Stimulated activated CD4-positive, alpha-beta T cell treated with anti-CD3 and anti-CD28 coated beads, TNF-alpha, amount 100 ng/mL, for 24 hours (primary cell): ENCODE results near the gene FNBP1.
"Not testable (repeated sequence)": the region's sequence is repeated elsewhere in the genome, so short reads cannot be mapped to it uniquely, and the experiment has no call there.

Experiments
- DNase-seq, 3 experiments: peaks; one replicate each; pipeline ENCODE4 v3.0.0-alpha.2; 2020; ENCODE audit warnings: low read depth in 3 of 3

Gene FNBP1

DNA sequence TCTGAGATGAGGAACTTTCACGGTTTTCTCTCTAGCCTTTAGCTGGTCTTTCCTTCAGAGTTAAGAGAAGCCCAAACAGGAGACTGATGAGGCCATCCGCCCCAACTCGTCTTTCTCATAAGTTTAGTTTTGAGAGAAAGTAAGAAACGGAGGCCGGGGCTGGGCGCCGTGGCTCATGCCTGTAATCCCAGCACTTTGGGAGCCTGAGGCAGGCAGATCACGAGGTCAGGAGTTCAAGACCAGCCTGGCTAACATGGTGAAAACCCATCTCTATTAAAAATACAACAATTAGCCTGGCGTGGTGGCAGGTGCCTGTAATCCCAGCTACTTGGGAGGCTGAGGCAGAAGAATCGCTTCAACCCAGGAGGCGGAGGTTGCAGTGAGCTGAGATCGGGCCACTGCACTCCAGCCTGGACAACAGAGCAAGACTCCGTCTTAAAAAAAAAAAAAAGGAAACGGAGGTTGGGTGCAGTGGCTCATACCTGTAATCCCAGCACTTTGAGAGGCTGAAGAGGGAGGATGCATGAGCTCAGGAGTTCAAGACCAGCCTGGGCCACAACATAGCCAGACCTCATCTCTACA, 152.2 kb downstream of the FNBP1 start:
- DNase-seq: not testable (repeated sequence)

DNA sequence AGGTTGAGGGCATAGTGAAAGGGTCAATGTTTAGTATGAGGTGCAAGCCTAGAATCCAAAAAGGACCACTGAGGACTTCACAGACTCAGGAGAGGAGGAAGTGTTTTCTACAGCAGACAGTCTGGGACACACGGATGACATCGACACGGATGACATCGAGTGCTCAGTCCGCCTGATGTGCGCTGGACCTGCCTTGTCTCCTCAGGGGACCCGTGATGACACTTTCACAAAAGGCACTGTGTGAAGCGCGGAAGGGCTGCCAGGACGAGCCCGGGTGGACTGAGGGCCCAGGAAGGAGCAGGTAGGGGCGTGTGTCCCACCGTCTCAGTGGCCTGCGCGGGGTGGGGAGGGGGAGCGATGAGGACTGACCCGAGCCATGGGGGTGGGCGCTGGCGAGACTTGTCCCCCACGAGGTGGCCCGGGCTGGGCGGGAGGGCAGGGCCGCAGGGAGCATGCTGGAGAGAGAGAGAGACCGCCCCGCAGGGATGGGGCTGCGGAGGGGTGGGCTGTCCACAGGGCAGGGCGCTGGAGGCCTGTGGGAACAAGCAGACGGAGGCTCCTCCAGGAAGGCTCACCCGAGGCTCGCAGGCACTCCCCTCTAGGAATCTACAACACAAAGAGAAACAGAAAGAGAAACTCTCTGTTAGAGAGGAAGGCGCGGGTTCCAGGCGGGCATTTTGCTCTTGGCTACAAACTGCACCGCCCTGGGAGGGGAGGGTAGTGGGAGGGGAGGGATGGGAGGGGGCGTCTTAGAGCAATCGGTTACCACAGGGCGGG, 152.9 kb downstream of the FNBP1 start:
- DNase-seq: peak in 2 of 3 experiments; percentile 66 to 85

DNA sequence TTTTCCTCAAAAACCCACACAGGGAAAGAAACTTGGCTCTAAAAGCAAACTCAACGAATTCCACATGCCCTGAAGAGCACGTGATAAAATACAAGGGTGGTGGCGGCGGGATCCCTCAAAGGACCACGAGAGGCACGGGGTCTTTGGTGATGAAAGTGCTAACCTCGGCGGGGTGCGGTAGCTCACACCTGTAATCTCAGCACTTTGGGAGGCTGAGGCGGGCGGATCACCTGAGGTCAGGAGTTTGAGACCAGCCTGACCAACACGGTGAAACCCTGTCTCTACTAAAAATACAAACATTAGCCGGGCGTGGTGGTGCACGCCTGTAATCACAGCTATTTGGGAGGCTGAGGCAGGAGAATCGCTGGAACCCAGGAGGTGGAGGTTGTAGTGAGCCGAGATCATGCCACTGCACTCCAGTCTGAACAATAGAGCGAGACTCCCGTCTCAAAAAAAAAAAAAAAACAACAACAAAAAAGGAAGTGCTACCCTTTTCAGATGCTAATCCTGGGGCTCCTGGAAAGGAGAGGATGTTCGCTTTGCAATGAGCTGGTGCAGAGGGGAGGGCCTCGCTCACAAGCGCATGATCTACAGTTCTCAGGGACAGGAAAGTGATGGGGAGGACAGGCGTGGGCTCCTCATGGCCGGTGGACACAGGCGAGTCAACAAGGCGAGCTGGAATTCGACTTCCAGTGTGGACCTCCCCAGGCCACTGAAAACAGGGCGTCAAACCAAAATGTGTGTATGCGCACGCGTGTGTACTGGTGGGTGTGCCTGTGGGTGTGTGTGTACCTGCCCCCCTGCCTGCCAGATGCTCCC, 153.7 kb downstream of the FNBP1 start:
- peak in 1 of 3 experiments; percentile 24 for DNase-seq

DNA sequence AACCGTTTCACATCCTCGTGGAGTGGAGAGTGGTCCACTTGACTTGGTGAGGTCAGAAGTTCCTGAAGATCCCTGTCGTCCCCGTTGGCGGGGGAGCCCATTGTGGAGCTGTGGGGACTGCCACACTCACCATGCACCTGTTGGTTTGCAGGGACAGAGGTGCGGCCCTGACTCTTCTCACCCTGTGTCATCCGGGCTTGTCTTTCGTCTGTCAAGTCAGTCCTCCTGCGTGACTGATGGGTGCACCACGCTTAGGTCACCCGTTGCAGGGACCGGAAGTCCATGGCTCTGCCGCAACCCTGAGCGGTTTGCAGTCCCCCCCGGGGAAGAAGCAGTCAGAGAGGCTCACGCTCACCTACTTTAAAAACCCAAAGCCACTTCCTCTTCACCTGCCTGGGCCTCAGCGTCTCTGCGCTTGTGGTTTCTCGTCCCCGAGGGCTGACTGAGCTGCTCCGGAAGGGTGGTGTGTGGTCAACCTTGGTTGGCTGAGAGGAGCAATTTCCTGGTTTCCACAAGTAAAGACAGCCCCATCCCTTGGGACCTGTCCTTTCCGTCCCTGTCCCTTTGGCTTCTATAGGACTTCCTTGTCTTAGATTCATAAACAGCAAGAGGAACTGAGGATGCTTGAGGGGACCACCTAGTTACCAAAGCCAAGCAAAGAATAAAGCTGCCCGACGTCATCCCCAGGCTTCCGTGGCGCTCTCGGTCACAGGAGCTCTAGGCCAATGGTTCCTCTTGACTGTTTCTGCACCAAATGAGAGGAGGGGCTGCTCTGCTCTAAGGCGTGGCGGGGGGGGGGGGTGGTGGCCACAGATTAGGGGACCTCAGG, 154.5 kb downstream of the FNBP1 start:
- DNase-seq: peak; percentile 73 to 90 (median 84)

DNA sequence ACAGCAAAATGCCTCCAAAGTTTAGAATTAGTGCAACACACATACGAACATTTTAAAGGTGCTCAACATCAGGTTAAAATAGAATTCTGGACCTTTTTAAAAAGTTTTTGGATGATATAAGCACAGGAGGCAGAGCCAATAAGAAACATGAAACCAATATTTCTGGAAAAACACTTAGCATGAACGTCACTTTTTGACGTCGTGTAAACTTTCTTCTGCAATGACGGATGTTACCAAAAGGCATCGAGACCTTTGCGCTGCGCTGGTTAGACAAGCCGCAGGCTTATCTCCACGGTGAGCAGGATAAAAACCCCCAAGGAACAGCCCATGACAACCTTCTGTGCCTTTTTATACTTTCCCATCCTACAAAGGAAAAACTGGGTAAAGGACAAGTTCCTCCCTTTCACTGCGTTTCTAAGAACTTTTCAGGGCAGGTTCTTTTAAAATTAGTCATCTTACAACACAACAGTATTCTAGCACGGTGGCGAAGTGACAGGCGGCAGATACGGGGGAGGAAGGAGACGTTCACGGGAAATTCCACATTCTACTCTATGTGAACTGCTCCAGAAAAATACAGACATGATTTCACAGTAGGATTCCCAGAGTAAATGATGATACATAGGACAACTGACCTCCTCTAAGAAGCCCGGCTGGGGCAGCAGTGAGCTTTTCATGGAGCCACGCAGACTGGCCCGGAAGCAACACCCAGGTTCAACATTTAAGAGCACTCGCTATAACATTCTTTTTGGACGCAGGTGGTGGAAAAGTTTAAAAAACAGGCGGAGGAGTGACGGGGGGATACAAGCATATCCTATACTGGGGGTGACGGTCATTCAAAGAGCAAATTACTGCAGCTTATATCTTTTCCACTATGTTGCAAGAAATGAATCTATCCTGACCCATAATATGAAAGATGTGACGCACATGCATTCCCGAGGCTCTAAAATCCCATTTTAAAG, 155.4 kb downstream of the FNBP1 start:
- peak in 1 of 3 experiments; percentile 60 for DNase-seq

DNA sequence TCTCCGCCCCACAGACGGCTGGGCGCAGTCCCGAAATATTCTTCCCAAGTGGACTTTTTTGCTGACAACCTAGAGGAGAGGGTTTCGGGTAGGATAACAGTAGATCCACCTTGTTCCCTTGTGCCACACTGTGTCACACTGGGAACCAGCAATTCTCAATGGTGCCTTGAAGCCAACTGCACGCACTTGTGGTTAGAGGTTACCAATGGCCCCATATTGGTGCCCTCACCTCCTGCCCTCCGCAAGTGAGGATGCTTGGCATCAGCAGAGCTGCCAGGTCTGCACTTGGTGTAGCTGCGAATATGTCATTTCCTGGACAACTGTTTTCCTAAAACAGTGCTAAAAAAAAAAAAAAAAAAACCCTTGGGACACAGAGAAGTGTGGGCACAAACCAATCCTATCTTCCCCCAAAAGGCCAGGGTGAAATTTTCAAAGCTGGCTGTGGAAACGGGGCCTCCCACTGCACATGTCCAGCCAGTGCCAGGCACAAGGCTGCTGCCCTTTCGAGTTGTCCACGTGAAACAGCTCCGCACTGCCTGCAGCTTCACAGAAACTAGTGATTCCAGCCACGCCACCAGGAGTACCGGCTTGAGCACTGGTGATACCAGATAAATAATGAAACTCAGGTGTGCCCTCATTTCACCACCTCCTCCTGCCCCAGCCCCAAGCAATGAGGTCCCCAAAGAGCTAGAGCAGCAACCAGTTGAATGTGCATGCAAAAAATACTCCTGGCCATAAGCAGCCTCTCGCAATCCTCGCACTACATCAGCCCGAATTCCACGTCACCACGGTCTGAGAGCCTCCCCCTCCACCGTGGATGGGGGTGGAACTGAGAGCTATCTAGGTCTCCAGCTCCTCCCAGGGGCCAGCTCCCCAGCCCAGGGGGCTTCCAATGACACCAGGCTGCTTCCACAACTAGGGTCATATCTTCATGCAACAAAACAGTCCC, 156.5 kb downstream of the FNBP1 start:
- peak in 1 of 3 experiments; percentile 59 for DNase-seq

DNA sequence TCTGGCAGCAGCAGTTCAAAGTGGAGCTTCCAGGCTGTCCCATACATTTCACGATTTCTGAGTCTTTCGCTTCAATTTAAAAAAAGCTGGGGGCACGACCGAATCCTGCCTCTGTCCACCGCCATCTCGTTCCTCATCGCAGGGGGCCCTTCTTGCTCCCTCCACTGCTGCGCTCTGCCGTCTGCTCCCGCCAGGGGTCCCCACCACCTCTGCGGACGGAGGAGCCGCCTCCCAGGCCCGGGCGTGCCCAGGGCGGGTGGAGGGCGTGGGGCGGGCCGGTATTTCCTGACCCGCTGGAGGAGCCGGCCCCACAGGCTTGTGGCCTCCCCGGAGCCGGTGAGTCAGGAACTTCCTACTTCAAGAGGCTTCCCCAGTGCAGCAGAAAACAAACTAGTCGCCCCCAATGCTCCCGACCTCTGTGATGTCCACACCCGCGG, 157.3 kb downstream of the FNBP1 start:
- DNase-seq: peak; percentile 82 to 93 (median 84)

DNA sequence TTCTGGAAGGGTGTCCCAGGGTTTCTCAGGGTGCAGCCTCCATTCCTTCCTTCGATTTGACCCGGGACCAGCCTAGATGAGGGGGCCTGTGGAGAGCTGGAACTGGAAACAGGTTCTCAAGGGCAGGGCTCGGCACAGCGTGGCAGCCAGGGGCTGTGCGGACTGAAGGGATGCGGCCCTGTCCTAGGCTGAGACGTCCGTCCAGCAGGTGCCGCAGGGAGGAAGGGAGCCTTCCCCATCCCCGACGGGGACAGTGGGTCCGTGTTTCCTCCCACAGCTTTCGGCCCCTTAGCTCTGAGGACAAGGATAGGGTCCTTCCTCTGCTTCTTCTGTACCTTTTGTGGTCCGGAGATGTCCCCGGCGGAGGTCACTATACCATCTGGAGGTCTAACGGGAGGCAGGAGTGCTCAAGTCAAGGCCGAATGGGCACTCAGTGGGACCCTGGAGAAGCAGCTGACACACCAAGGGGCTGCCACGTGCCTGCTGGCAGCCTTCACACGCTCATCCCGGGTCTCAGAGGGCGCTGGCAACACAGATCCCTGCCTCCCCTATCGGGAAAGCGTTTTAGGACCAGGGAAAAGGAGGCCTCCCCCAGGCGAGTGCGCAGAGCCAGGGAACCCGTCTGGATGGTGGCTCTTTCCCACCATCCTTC, 157.8 kb downstream of the FNBP1 start:
- peak in 1 of 3 experiments; percentile 40 for DNase-seq

DNA sequence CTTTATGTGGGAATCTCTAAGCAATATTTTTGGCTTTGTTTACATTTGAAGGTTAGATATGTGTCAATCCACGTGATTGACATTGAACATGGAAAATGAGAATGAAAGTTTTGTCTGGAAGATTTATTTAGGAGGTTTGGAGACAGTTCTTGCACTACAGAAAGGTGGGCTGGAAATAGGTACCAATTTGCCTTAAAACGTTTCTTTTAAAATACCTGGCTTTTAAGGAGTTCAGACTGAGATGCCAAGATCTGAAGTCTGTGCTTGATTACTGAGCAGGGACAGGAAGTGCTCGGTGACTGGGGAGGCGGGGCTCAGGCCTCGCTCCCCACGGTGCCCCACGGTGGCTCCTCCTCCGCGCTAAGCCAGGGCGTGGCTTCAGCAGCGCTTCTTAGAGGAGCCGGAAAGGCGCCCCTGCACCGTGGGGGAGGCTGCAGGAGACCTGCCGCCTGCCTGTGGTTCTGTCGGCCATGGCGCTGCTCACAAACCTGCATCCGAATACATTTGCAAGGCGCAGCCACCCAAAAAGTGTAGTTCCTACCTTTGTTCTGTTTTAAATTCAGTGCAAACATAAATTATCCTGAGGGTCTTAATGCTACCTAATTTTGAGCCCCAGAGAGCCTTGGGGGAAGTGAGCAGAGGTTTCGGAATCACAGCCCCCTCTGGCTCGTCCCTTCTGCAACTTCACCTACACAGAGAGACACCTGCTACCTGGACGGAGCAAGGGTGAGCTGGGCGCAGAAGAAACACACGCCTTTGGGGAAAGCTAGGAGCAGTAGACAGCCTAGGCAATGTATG, 158.6 kb downstream of the FNBP1 start:
- DNase-seq: peak; percentile 90 to 98 (median 91)

DNA sequence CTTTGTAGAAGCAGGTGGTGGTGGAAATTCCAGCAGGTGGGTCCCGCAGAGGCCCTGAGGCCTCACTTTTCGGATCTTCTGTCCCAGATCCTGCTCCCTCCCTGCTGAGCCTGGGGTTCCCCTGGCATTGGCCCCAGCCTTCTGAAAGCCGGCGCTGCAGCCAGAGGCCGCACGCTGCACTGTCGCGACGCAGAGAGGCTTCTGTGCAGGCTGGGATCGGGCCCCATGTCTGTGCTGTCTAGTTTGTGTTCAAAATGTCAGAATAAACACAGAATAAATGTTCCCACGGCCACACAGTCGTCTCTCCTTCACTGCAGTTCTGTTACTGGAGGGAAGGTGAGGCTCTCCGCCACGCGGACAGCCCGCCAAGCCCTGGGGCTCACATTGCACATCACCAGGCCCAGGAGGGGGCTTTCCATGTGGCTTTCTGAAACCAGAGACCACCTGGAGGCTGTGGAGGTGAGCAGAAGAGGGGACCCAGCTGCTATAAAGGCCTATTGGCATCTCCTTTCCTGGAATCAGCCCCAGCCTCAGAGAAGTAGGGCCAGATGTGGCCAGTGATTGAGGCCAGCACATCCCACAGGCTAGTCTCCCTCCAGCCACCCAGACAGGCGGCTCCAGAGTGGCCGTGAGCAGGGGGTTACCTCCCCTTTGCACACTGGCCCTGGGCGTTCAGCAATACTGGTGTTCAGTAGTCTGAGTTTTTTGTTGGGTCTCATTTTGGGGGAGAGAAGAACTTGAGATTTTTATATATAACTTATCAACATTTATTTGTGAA, 161.3 kb downstream of the FNBP1 start:
- no peak for DNase-seq

DNA sequence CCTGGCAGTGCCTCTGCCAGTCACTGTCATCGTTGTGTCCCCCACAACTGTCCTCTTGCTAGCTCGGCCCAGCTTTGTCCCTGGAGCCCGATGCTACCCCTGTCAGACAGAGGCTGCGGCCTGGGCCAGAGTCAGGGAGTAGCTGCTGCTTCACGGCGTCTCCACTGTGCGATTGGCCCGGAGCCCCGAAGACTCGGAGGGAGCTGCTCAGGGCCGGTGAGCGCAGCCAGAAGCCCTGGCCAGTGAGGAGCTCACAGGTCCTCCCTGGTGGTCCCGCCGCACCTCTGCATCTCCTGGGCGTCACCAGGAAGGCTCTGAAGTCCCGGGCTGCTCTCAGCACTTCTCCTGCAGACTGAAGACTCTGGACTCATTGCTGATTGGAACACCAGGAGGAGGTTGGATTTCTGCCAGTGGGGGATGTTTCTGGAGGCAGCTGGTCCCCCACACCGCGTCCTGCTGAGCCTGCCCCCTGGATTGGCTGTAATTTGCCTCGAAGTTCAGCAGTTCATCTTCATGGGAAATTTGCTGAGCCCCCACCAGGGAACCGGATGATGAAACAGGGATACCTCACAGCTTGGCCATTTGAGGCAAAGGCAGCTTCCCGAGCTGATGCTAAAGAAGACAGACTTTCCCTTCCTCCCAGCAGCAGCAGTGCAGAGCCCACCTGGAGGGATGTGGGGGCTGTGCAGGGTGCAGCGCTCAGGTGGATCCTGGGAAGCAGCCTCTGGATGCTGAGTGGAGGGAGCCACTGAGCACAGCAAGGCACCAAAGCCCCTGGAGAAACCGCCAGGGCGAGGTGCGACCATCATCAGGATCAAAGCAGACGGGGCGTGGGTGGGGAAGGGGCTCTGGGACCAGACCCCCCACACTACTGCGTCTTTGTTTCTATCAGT, 162.1 kb downstream of the FNBP1 start:
- DNase-seq: no peak

DNA sequence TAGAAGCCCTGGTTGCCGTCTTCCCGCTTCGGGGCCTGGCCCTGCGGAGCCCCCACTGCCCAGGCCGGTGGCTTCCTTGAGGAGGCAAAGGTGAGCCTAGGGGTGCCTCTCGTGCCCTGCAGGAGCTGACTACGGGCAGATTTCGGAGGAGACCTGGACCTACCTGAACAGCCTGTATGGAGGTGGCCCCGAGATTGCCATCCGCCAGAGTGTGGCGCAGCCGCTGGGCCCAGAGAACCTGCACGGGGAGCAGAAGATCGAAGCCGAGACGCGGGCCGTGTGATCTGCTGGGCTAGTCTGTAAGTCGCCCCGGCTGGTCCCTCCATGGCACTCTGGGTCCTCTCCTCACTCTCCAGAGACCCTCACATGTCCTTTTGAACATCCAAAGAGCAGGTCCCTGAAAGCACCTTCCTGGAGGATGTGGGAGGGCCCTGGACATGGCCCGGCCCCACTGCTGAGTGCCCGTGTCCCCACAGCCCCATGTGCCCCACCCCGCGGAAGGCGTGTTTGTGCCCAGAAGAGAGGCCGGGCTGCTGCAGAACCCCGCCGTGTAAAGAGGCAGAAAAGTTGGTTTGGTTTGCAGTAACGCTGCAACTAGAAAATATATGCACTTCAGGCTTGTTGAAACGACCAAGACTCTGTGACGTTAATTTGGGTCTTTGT, 162.9 kb downstream of the FNBP1 start:
- no peak for DNase-seq

DNA sequence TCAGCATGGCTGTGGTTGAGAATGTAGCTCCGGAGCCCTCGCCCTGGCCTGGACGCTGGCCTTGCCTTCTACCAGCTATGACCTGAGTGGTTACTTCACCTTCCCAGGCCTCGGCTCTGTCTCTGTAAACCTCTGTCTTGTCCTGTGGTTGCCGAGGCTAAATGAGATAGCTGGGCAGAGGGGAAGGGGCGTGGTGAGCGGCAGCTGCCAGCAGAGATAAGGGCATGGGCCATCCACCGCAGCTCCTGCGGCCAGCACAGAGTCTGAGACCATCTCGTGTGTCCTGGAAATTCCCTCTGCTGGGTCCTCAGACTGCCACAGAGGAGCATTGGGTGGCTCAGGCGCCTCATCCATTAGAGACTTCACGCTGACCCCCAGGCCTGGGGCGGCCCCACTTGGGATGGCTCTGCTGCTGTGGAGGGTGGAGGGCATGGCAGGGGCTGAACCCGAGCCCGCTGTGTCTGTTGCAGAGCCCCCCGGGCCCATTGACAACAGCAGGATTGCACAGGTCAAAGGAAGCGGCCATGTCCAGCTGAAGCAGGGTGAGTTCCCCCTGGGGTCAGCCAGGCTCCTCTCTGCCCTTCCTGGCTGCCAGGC, 163.8 kb downstream of the FNBP1 start:
- no peak for DNase-seq

DNA sequence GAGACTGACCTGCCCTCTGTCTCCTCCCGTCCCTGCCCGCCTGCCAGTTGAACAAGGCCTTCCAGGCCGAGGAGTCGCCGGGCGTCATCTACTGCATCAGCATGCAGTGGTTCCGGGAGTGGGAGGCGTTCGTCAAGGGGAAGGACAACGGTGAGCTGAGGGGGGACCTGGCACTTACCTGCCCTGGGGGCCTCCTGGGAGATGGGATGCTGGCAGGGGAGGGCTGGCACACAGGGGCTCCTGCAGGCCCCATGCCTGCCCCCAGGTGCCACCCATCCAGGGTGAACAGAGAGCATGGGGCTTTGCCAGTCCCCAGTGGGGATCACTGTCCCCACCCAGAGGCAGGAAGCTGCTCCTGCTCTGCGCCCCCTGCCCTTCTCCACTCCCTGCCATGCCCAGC, 164.7 kb downstream of the FNBP1 start:
- DNase-seq: no peak

DNA sequence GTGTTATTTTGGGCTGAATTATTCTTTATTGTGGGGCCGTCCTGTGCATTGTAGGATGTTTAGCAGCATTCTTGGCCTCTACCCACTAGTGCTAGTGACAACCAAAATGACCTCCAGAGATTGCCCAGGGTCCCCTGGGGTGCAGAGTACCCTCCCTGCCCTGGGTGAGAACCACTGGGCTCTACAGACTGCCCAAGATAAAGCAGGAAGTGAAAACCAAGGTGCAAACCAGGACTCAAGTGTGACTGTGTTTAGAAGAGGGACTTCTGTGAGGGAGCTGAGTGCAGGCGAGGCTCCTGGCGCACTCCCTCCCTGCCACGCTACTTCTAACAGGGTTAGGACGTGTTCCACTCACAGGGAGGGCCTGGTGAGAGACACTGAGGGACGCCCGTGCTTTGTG, 166.2 kb downstream of the FNBP1 start:
- no peak for DNase-seq
